SU-DHL-6 (cell line): ENCODE data around the gene COL4A1.

Experiments
- H2AFZ ChIP-seq: fragments of 200-600 bp; sonication (generic); 2 replicates; pipeline ENCODE4 v1.6.1; 2014; ENCODE audit warnings: low read depth, mild to moderate bottlenecking, moderate library complexity, mixed read lengths, antibody characterized with exemption, low read length; ENCODE audit not compliant: severe bottlenecking
- H3F3A ChIP-seq: fragments of 200-600 bp; shearing (Covaris generic); 2 replicates; pipeline ENCODE4 v1.6.0; 2016; ENCODE audit warnings: antibody characterized with exemption, mild to moderate bottlenecking; ENCODE audit not compliant: insufficient read depth
- H3K27ac ChIP-seq: fragments of 200-600 bp; sonication (generic); 2 replicates; pipeline ENCODE4 v1.5.1; 2016; ENCODE audit warnings: low read depth, mild to moderate bottlenecking, low read length, moderate library complexity, mixed read lengths
- H3K27me3 ChIP-seq: fragments of 200-600 bp; sonication (generic), shearing (Covaris generic); 2 replicates; pipeline ENCODE4 v1.6.0; 2014; ENCODE audit warnings: mild to moderate bottlenecking, low read length
- H3K36me3 ChIP-seq: fragments of 200-600 bp; sonication (generic); 2 replicates; pipeline ENCODE4 v1.6.1; 2014; ENCODE audit warnings: mild to moderate bottlenecking, low read length, mixed read lengths
- H3K4me2 ChIP-seq: fragments of 300-600, 200-600 bp; shearing (Covaris generic), sonication (generic); 2 replicates; pipeline ENCODE4 v1.6.0; 2014; ENCODE audit warnings: low read length, low read depth, mild to moderate bottlenecking; ENCODE audit not compliant: poor library complexity, severe bottlenecking
- H3K4me3 ChIP-seq: fragments of 200-600 bp; sonication (generic); 2 replicates; pipeline ENCODE4 v1.5.1; 2014; ENCODE audit warnings: antibody characterized with exemption, low read length, mild to moderate bottlenecking, mixed read lengths; ENCODE audit not compliant: insufficient read depth, poor library complexity, severe bottlenecking
- H3K79me2 ChIP-seq: fragments of 200-600 bp; sonication (generic); 2 replicates; pipeline ENCODE4 v1.6.1; 2014; ENCODE audit warnings: mild to moderate bottlenecking, low read length, moderate library complexity; ENCODE audit not compliant: insufficient read depth
- H3K9ac ChIP-seq: fragments of 200-600 bp; sonication (generic); 2 replicates; pipeline ENCODE4 v1.7.0; 2014; ENCODE audit warnings: mild to moderate bottlenecking, low read length
- H3K9me2 ChIP-seq: fragments of 200-600 bp; sonication (generic); replicated peaks from 2 replicates; pipeline ENCODE4 v1.6.1; 2014; ENCODE audit warnings: low read length; ENCODE audit not compliant: insufficient read depth
- H3K9me3 ChIP-seq: fragments of 200-600 bp; sonication (generic); 2 replicates; pipeline ENCODE4 v1.6.1; 2014; ENCODE audit warnings: low read length, mixed read lengths; ENCODE audit not compliant: insufficient read depth
- H4K20me1 ChIP-seq: fragments of 200-600 bp; sonication (generic); 2 replicates; pipeline ENCODE4 v1.6.1; 2014; ENCODE audit warnings: low read depth, mild to moderate bottlenecking, antibody characterized with exemption, low read length, moderate library complexity, mixed read lengths
- CTCF ChIP-seq: fragments of 200-600 bp; sonication (generic); IDR thresholded peaks from one replicate; pipeline ENCODE4 v1.5.1; 2017; ENCODE audit warnings: antibody characterized with exemption, mild to moderate bottlenecking, low read length, moderate library complexity; ENCODE audit not compliant: insufficient read depth, poor library complexity, severe bottlenecking
- EZH2phosphoT487 ChIP-seq: fragments of 200-600 bp; sonication (generic), shearing (Covaris generic); conservative IDR thresholded peaks from 2 replicates; pipeline ENCODE4 v1.6.1; 2018; ENCODE audit warnings: mild to moderate bottlenecking, antibody characterized with exemption, low read length, moderate library complexity, mixed read lengths

The COL4A1 gene

GRCh38 chr13:110162866-110163658 is 143.9 kb downstream of the COL4A1 start:
- H3K27ac ChIP-seq, result no peak overlapping the region
- no peaks in the 10 kb centered on the region for H3K9me2 ChIP-seq
- no peaks in the 10 kb centered on the region for H3F3A ChIP-seq
- no peaks in the 10 kb centered on the region for H3K79me2 ChIP-seq
- no peaks in the 10 kb centered on the region for H3K27me3 ChIP-seq
- H3K36me3 ChIP-seq, result no peaks in the 10 kb centered on the region
- no peak overlapping the region for H3K4me3 ChIP-seq
- H3K4me2 ChIP-seq, result no peak overlapping the region
- H4K20me1 ChIP-seq, result no peaks in the 10 kb centered on the region
- H3K9ac ChIP-seq, result no peak overlapping the region
- no peaks in the 10 kb centered on the region for H3K9me3 ChIP-seq
- TF ChIP-seq CTCF, result no peak
- TF ChIP-seq EZH2phosphoT487, result no peak
- no peak overlapping the region for H2AFZ ChIP-seq

- Histone ChIP-seq H2AFZ (no peak overlapping the region), H4K20me1 (no peaks in the 10 kb centered on the region), H3K4me3 (no peak overlapping the region), H3K9me2 (no peaks in the 10 kb centered on the region), H3K27me3 (no peaks in the 10 kb centered on the region), H3K9ac (no peak overlapping the region), H3K79me2 (no peaks in the 10 kb centered on the region), H3K9me3 (no peaks in the 10 kb centered on the region), H3F3A (no peaks in the 10 kb centered on the region), H3K4me2 (no peak overlapping the region), H3K27ac (no peak overlapping the region), H3K36me3 (no peaks in the 10 kb centered on the region)
- TF ChIP-seq EZH2phosphoT487 (no peak), CTCF (no peak)
These were observed 144.9 kb downstream of the COL4A1 start for GRCh38 chr13:110162053-110162452.

GRCh38 chr13:110161112-110161882 is 145.7 kb downstream of the COL4A1 start:
- no peaks in the 10 kb centered on the region for H3K9me3 ChIP-seq
- no peaks in the 10 kb centered on the region for H4K20me1 ChIP-seq
- H2AFZ ChIP-seq, result no peak overlapping the region
- H3K9ac ChIP-seq, result no peak overlapping the region
- no peaks in the 10 kb centered on the region for H3K79me2 ChIP-seq
- H3K9me2 ChIP-seq, result no peaks in the 10 kb centered on the region
- no peak for TF ChIP-seq EZH2phosphoT487
- no peak for TF ChIP-seq CTCF
- H3F3A ChIP-seq, result no peaks in the 10 kb centered on the region
- H3K4me2 ChIP-seq, result no peak overlapping the region
- no peaks in the 10 kb centered on the region for H3K36me3 ChIP-seq
- no peaks in the 10 kb centered on the region for H3K27me3 ChIP-seq
- no peak overlapping the region for H3K4me3 ChIP-seq
- no peak overlapping the region for H3K27ac ChIP-seq
